Caco-2 (cell line): ENCODE data around the gene NTNG1. TPM values are rescaled to one million over a fixed set of nuclear protein-coding genes. Genes with fewer than 3 reads are reported as not detected.

ENCODE experiments used
- BruUV-seq: library from RNA; stranded (reverse); fragments of 400-500 nt; replicated peaks from 2 replicates; lab custom pipeline; 2021; lab: Mats Ljungman, UMichigan
- CTCF ChIA-PET: fragments of 300-600 bp; sonication (Branson Sonifier 250); formaldehyde crosslinking; loops from one replicate; lab custom pipeline; 2022; ENCODE audit warnings: antibody characterized with exemption; lab: Charles Lee
- POLR2A ChIA-PET: fragments of 300-600 bp; sonication (Branson Sonifier 250); formaldehyde crosslinking; loops from one replicate; lab custom pipeline; 2022; ENCODE audit warnings: antibody characterized with exemption; lab: Charles Lee
- DNase-seq, 2 experiments: peaks; one replicate each; pipeline versions ENCODE4 v3.0.0 to v3.0.0-alpha.2; 2020 to 2022
- H3K27me3 ChIP-seq: replicated peaks from 2 replicates; pipeline ENCODE4 v1.6.0; 2011; ENCODE audit warnings: low read length; ENCODE audit not compliant: control insufficient read depth, insufficient read depth
- H3K36me3 ChIP-seq: 2 replicates; pipeline ENCODE4 v1.5.1; 2011; ENCODE audit warnings: low read length; ENCODE audit not compliant: control insufficient read depth, insufficient read depth
- H3K4me1 ChIP-seq: fragments of 250-450 bp; sonication (Bioruptor Pico); 2 replicates; pipeline ENCODE4 v1.5.1; 2020; ENCODE audit warnings: mild to moderate bottlenecking
- H3K4me3 ChIP-seq: 2 replicates; pipeline ENCODE4 v1.5.1; 2011; ENCODE audit warnings: low read depth, mild to moderate bottlenecking, control low read depth, low read length
- H3K9me3 ChIP-seq: fragments of 250-450 bp; sonication (Bioruptor Pico); 2 replicates; pipeline ENCODE4 v1.5.1; 2020; ENCODE audit warnings: mild to moderate bottlenecking, moderate library complexity
- H3K27ac Mint-ChIP-seq: one replicate; pipeline ENCODE4 v1.8.0; 2022; ENCODE audit warnings: mixed read lengths; ENCODE audit not compliant: unreplicated experiment
- H3K27me3 Mint-ChIP-seq: one replicate; pipeline ENCODE4 v1.8.0; 2022; ENCODE audit warnings: mixed read lengths; ENCODE audit not compliant: insufficient read depth, unreplicated experiment
- H3K36me3 Mint-ChIP-seq: one replicate; pipeline ENCODE4 v1.8.0; 2022; ENCODE audit warnings: mild to moderate bottlenecking, mixed read lengths; ENCODE audit not compliant: insufficient read depth, unreplicated experiment
- H3K4me1 Mint-ChIP-seq: one replicate; pipeline ENCODE4 v1.8.0; 2022; ENCODE audit warnings: low read depth, mixed read lengths; ENCODE audit not compliant: unreplicated experiment
- H3K4me3 Mint-ChIP-seq: one replicate; pipeline ENCODE4 v1.8.0; 2022; ENCODE audit warnings: mild to moderate bottlenecking, moderate library complexity, mixed read lengths; ENCODE audit not compliant: unreplicated experiment
- H3K9me3 Mint-ChIP-seq: one replicate; pipeline ENCODE4 v1.8.0; 2022; ENCODE audit warnings: mixed read lengths; ENCODE audit not compliant: unreplicated experiment
- CTCF ChIP-seq, 2 experiments: fragments of 200-600 bp in 1 of 2; IDR thresholded peaks; 1 replicate in 1 of 2; 2 replicates in 1 of 2; pipeline versions ENCODE4 v1.5.1 to v1.8.0; 2011 to 2022; ENCODE audit warnings: antibody characterized with exemption in 1 of 2, control low read depth in 1 of 2, inconsistent platforms in 1 of 2, low read depth in 1 of 2, low read length in 1 of 2, mild to moderate bottlenecking in 1 of 2, moderate library complexity in 1 of 2; ENCODE audit not compliant: insufficient read depth in 1 of 2, severe bottlenecking in 1 of 2, unreplicated experiment in 1 of 2
- intact Hi-C: fragments of 100-400 bp; cut with micrococcal nuclease; formaldehyde crosslinking; loops from one replicate; pipeline ENCODE4 v1.10.0; 2022; ENCODE audit not compliant: unreplicated experiment
- total RNA-seq: library from RNA; stranded (reverse); gene quantifications from 2 replicates; pipeline ENCODE4 v1.2.3, GENCODE V29; 2022

NTNG1 gene
- total RNA-seq, 1 experiment from 2014 or later: not detected

- Histone ChIP-seq H3K4me3 (no peak overlapping the region), H3K9me3 (no peaks in the 10 kb centered on the region), H3K4me1 (no peaks in the 10 kb centered on the region), H3K27me3 (no peaks in the 10 kb centered on the region), H3K36me3 (no peaks in the 10 kb centered on the region)
- Mint-ChIP-seq H3K27me3 (no peaks in the 10 kb centered on the region), H3K9me3 (no peaks in the 10 kb centered on the region), H3K4me3 (no peak overlapping the region), H3K36me3 (no peaks in the 10 kb centered on the region), H3K4me1 (no peaks in the 10 kb centered on the region), H3K27ac (no peak overlapping the region)
- intact Hi-C loops: no loop called here
- BruUV-seq: no TSS peak
- no peak for DNase-seq
- CTCF ChIA-PET: no interaction called here
- TF ChIP-seq CTCF (IDR thresholded peaks at IDR 0.05; ENCODE audit: insufficient read depth in 1 of 2, low read depth in 1 of 2, low read length in 1 of 2, severe bottlenecking in 1 of 2, unreplicated experiment in 1 of 2): no peak
- POLR2A ChIA-PET: no interaction called here
Observed at GRCh38 chr1:107444302-107444701, 303.5 kb downstream of the NTNG1 start.

GRCh38 chr1:107449326-107449725 is 308.5 kb downstream of the NTNG1 start:
- H3K9me3 ChIP-seq: no peaks in the 10 kb centered on the region
- Mint-ChIP-seq H3K4me3 (no peak overlapping the region), H3K27ac (no peak overlapping the region), H3K27me3 (no peaks in the 10 kb centered on the region), H3K9me3 (no peaks in the 10 kb centered on the region), H3K4me1 (no peaks in the 10 kb centered on the region), H3K36me3 (no peaks in the 10 kb centered on the region)
- intact Hi-C loops: no loop called here
- no peak overlapping the region for H3K4me3 ChIP-seq
- H3K36me3 ChIP-seq: no peaks in the 10 kb centered on the region
- no TSS peak for BruUV-seq
- no peak for DNase-seq
- POLR2A ChIA-PET: no interaction called here
- CTCF ChIA-PET: no interaction called here
- TF ChIP-seq CTCF (IDR thresholded peaks at IDR 0.05; ENCODE audit: insufficient read depth in 1 of 2, low read depth in 1 of 2, low read length in 1 of 2, severe bottlenecking in 1 of 2, unreplicated experiment in 1 of 2): no peak
- no peaks in the 10 kb centered on the region for H3K27me3 ChIP-seq
- no peaks in the 10 kb centered on the region for H3K4me1 ChIP-seq

GRCh38 chr1:107450899-107451664 is 310.2 kb downstream of the NTNG1 start:
- ChIA-PET CTCF (no interaction called here), POLR2A (no interaction called here)
- Histone ChIP-seq H3K9me3 (no peaks in the 10 kb centered on the region), H3K27me3 (no peaks in the 10 kb centered on the region), H3K4me3 (no peak overlapping the region), H3K4me1 (no peaks in the 10 kb centered on the region), H3K36me3 (no peaks in the 10 kb centered on the region)
- no peak for DNase-seq
- Mint-ChIP-seq H3K36me3 (no peaks in the 10 kb centered on the region), H3K4me3 (no peak overlapping the region), H3K4me1 (no peaks in the 10 kb centered on the region), H3K27me3 (no peaks in the 10 kb centered on the region), H3K9me3 (no peaks in the 10 kb centered on the region), H3K27ac (no peak overlapping the region)
- no TSS peak for BruUV-seq
- intact Hi-C loops: no loop called here
- no peak for TF ChIP-seq CTCF (IDR thresholded peaks at IDR 0.05; ENCODE audit: insufficient read depth in 1 of 2, low read depth in 1 of 2, low read length in 1 of 2, severe bottlenecking in 1 of 2, unreplicated experiment in 1 of 2)
